Uterus (tissue), 4 donors: ENCODE data around the gene CDX2. TPM values are rescaled to one million over a fixed set of nuclear protein-coding genes. Genes with fewer than 3 reads are reported as not detected.
A peak's percentile ranks its signal among the peaks of the same experiment; 100 is the strongest.

Source experiments
- DNase-seq, 2 donors: peaks; one replicate each; pipeline ENCODE4 v3.0.0-alpha.2; 2019 to 2020
- H3K27ac ChIP-seq, 2 donors: fragments of 200-600 bp; sonication (generic); 1 replicate in 1 of 2; 2 replicates in 1 of 2; pipeline ENCODE4 v1.5.1; 2016 to 2018
- H3K27me3 ChIP-seq, 2 donors: fragments of 200-600 bp; sonication (generic); one replicate each; pipeline ENCODE4 v1.5.1; 2018 to 2019; ENCODE audit warnings: control low read depth in 1 of 2
- H3K36me3 ChIP-seq, 2 donors: fragments of 200-600 bp; sonication (generic); one replicate each; pipeline ENCODE4 v1.5.1; 2019; ENCODE audit warnings: control low read depth in 1 of 2
- H3K4me1 ChIP-seq, 2 donors: fragments of 200-600 bp; sonication (generic); one replicate each; pipeline ENCODE4 v1.5.1; 2018 to 2019; ENCODE audit warnings: control low read depth in 1 of 2
- H3K4me3 ChIP-seq, 2 donors: fragments of 200-600 bp; sonication (generic); 1 replicate in 1 of 2; 2 replicates in 1 of 2; pipeline ENCODE4 v1.5.1; 2018 to 2019; ENCODE audit warnings: mild to moderate bottlenecking in 1 of 2
- H3K9me3 ChIP-seq, 2 donors: fragments of 200-600 bp; sonication (generic); one replicate each; pipeline ENCODE4 v1.5.1; 2019; ENCODE audit warnings: control low read depth in 1 of 2
- CTCF ChIP-seq, 4 experiments: fragments of 200-600 bp in 2 of 4; fragments of 450-650 bp in 2 of 4; sonication (generic) in 2 of 4; IDR thresholded peaks; one replicate each; pipeline ENCODE4 v1.5.1; 2016 to 2019; ENCODE audit warnings: antibody characterized with exemption in 4 of 4, mild to moderate bottlenecking in 2 of 4, moderate library complexity in 1 of 4
- POLR2A ChIP-seq, 2 donors: fragments of 450-650 bp; IDR thresholded peaks; one replicate each; pipeline ENCODE4 v1.6.1; 2016; ENCODE audit warnings: antibody characterized with exemption in 2 of 2, mild to moderate bottlenecking in 1 of 2, moderate library complexity in 1 of 2
- intact Hi-C: fragments of 100-400 bp; cut with DNase I; formaldehyde crosslinking; loops from one replicate; pipeline ENCODE4 v1.15.1; 2023; ENCODE audit warnings: low total_unique reads
- total RNA-seq, 4 donors: library from RNA; depleted of rRNA in 3 of 4; stranded (reverse); fragments of >200 nt in 3 of 4; gene quantifications; one replicate each; pipeline versions ENCODE4 v1.1.0 to v1.2.4, GENCODE V29; 2014 to 2023
- donor health status: DM: yes; HTN: yes; CAD: no.

Gene CDX2
- total RNA-seq, 4 donors from 2014 or later = 0.29 TPM; not detected in 3

DNA sequence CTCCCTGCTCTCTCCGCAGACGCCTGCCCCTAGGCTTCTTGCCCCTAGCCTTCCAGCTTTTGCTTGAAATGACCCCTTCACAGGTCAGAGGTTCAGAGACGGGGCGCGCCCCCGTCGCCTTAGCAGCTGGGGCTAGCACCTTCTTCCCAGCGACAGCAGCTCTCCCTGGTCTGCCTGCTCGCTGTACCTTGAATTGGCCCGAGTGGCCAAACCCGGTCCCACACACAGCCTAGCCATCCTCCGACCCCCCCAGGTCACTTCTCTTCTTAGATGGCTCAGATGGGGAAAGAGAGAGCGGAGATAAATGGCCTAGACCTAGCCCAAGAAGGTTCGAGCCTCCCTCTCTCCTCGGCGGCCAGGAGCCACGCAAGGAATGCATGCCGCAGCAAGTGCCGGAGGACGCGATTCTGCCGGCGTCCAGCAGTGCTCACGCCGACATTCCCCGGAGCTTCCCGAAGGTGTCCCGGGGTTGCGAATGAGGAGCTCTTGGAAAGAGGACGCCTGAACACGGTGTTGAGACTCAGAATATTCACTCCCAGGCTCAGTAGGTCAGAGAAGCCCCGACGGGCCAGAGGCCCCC, 1.3 kb downstream of the CDX2 start:
- Histone ChIP-seq H3K4me1 (peaks cover 0 to 8% of the 10 kb centered on the region in 2 donors), H3K36me3 (no peaks in the 10 kb centered on the region), H3K4me3 (peak overlapping the region in 1 of 2 donors; percentile 16), H3K9me3 (no peaks in the 10 kb centered on the region), H3K27ac (no peak overlapping the region), H3K27me3 (peaks cover 6 to 70% of the 10 kb centered on the region in 2 donors)
- TF ChIP-seq CTCF (IDR thresholded peaks at IDR 0.05) (no peak), POLR2A (IDR thresholded peaks at IDR 0.05) (no peak)
- intact Hi-C loops = no loop called here
- no peak for DNase-seq

- TF ChIP-seq CTCF (IDR thresholded peaks at IDR 0.05) (no peak), POLR2A (IDR thresholded peaks at IDR 0.05) (no peak)
- H3K4me1 ChIP-seq = peaks cover 0 to 8% of the 10 kb centered on the region in 2 donors
- no peak for DNase-seq
- H3K27ac ChIP-seq = no peak overlapping the region
- H3K4me3 ChIP-seq = peak overlapping the region in 1 of 2 donors; percentile 16
- H3K36me3 ChIP-seq = no peaks in the 10 kb centered on the region
- H3K9me3 ChIP-seq = no peaks in the 10 kb centered on the region
- intact Hi-C loops = no loop called here
- peaks cover 6 to 66% of the 10 kb centered on the region in 2 donors for H3K27me3 ChIP-seq
These were observed 1.8 kb downstream of the CDX2 start for GRCh38 chr13:27967203-27967735.

- Histone ChIP-seq H3K27me3 (peaks cover 6 to 66% of the 10 kb centered on the region in 2 donors), H3K36me3 (no peaks in the 10 kb centered on the region), H3K9me3 (no peaks in the 10 kb centered on the region), H3K4me3 (no peak overlapping the region), H3K27ac (no peak overlapping the region), H3K4me1 (peaks cover 0 to 8% of the 10 kb centered on the region in 2 donors)
- DNase-seq = no peak
- intact Hi-C loops = no loop called here
- TF ChIP-seq POLR2A (IDR thresholded peaks at IDR 0.05) (no peak), CTCF (IDR thresholded peaks at IDR 0.05) (no peak)
These were observed 2.4 kb downstream of the CDX2 start for GRCh38 chr13:27966641-27967202.

DNA sequence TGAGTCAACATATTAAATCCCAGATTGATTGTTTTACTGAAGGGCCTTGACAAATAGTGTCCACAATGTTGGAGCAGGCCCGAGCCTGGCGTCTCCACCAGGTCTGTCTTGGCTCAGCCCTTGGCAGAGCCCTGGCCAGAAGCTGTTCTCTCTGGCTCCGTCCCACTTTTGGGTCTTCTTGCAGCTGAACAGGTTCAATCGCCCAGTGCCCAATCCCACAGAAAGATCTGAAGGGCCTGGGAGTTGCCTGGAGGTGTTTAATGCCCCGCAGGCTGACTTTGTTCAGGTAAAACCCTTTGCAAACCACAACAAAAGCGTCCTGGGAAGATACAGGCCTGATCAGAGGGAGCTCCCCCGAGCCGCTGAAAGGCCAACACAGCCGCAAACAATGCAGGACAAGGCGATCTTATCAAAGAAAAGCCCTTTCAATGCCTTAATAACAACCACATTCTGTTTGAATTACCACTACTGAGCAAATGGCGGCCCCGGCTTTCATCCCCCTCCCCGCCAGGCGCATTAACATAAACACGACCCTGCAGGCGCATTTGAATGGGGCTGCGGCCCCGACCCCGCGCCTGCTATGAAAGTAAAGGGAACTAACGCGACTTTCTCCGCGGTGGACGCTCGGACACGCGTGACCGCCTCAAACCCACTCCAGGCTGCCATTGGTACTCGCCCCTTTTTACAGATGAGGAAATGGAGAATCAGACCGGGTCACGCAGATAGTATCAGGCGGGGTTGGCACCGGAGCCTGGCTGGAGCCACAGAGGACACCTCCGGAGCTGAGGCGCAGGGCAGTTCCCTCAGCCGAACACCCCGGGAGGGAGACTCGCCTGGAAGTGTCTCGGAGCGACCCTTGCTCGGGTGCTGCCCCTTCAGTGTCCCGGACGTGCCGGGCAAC, 3.1 kb downstream of the CDX2 start:
- H3K27ac ChIP-seq = no peak overlapping the region
- H3K4me3 ChIP-seq = no peak overlapping the region
- TF ChIP-seq POLR2A (IDR thresholded peaks at IDR 0.05) = no peak
- TF ChIP-seq CTCF (IDR thresholded peaks at IDR 0.05) = no peak
- H3K9me3 ChIP-seq = no peaks in the 10 kb centered on the region
- H3K27me3 ChIP-seq = peaks cover 6 to 59% of the 10 kb centered on the region in 2 donors
- no peaks in the 10 kb centered on the region for H3K36me3 ChIP-seq
- intact Hi-C loops = no loop called here
- no peak for DNase-seq
- peaks cover 0 to 8% of the 10 kb centered on the region in 2 donors for H3K4me1 ChIP-seq
